HUDEP-2 (cell line): ENCODE measurements around the gene SAMD5.

Experiments used
- DNase-seq, 76 experiments: peaks; one replicate each; lab custom pipeline; 2025; ENCODE audit not compliant: unreplicated experiment in 76 of 76; lab: John Stamatoyannopoulos, UW

Gene SAMD5

GRCh38 chr6:147564556-147564955, 56.1 kb downstream of the SAMD5 start:
- DNase-seq = no peak

GRCh38 chr6:147566244-147566898, 57.9 kb downstream of the SAMD5 start:
- DNase-seq = no peak

DNA sequence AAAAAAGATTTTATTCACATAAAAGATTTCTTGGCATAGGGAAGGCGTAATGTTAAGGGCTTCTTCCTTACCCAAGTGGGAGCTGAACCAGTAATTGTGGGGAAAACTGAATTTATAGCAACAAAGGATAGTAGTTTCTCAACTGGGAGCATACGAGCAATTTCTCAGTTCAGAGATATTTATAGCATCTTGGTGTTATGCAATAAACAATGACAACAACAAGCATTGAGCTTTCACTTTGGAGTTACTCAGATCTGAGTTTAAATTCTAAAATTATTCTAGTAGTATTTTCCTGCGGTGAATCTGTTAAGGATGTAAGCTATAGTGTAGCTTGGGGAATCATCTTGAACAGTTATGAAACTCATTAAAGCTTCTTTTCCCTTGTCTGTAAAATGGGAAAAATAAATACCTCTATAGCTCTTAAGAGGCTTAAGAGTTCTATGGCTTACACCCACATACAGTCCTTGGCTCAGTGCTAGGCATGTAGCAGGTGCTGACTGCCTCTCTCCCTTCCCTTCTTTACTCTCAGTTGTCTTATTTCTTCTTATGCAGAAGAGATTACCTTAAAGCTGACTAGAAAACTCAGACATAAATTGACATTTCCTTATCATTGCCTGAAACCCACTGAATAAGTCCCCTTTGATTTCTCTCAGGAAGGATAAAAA, 58.8 kb downstream of the SAMD5 start:
- DNase-seq = no peak

DNA sequence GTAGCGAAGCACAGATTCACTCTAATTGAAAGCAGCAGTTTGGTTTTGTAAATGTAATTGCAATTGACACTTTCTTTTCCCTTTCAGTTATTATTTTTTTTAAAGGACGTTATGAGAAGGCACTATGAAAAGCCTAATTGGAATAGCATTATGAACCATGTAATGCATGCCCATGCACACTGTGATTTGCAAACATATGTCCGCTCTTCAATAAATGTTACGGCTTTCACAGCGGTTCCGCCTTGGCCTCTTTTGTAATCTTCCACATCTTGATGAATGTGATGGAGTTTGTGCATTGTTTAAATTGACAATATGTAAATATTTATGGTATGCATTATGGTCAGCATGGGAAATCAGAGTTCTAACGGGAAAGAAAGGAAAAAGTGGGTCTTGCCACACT, 61.3 kb downstream of the SAMD5 start:
- no peak for DNase-seq

- DNase-seq = no peak
Measured at GRCh38 chr6:147570681-147571080, 62.2 kb downstream of the SAMD5 start.

DNA sequence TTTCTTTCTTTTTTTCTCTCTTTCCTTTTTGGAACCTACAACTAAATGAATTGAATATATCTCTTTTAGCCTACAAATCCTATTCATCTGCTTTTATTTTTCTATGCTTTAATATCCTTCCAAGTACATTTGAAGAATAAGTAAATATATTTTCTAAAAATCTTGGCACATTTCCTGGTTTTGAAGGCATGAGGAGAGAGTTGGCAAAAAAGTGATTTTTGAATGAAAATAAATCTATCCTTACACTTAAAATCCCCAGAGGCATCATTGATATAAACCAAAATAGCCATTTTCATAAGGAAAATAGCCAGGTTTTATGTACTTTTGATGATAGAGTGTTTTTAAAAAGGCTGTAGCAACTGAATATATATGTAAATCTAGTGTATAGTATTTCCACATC, 69.0 kb downstream of the SAMD5 start:
- DNase-seq = no peak

DNA sequence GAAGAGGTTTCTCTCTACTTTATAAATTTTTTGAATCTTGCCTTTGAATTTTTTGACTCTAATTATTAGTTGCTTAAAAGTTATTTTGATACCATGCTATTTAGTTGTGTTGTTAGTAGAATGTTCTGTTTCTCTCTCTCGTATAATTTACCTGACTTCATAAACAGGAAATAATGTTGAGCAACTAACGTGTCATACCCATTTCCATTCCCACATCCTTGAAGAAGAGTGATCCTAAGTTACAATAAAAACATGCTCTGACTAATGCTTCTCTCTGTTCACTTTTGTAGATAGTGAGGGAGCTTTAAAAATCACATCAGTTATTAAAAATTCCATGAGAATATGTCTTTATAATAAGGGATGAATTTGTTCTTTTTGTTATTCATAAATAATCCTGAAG, 69.7 kb downstream of the SAMD5 start:
- no peak for DNase-seq

GRCh38 chr6:147578883-147579282, 70.4 kb downstream of the SAMD5 start:
- DNase-seq = no peak

DNA sequence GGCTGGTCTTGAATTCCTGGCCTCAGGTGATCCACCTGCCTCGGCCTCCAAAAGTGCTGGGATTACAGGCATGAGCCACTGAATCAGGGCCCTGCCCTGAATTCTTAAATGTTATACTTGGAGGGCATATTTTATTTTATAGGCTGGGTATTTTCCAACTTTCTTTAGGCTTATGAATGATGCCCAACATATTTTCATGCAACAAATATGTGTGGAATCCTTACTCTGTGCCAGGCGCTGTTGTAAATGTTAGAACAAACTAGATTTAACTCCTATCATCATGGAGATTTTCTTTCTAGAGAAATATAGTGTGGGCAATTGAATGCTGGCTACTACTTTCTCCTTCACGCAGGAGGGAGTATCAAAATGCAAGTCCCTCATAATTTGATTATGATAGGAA, 71.2 kb downstream of the SAMD5 start:
- DNase-seq = no peak

GRCh38 chr6:147582991-147583390, 74.5 kb downstream of the SAMD5 start:
- no peak for DNase-seq

DNA sequence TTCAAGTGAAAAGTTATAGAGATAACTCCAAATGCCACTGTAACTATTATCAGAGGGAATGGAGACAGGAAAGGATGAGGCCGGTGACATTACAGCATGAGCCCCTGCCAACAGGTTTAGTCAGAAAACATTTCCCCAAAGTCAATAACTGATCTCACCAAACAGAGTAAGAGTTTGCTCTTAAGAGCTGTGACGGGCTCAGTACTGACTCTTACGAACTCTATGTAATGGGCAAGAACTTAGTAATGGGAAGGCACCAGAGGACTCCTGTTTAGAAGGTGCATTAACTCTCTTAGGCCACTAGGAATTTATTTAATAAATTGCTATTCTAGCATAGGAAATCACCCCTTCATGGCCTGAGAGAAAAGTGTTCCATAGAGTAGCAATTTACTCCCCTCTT, 76.8 kb downstream of the SAMD5 start:
- no peak for DNase-seq

DNA sequence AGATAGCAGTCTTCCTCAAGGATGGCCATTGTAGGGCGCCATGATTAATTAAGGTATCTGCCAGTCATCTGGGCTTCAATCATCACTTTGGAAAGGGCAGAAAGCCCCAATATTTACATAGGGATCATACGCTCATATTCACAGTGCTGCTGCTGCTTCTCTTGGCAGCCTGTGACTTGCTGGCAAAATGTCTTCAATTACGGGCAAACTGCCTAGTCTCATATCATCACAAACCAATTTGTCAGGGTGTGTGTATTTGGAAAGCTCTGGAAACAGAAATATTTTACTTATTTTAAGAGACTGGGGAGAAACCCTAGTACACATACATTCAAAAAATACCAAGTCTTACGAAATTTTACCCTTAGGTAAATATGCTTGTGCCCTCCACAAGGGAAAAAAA, 77.6 kb downstream of the SAMD5 start:
- peak in 28 of 76 experiments; percentile 1 to 70 (median 25) for DNase-seq

- no peak for DNase-seq
Measured at GRCh38 chr6:147587907-147588306, 79.4 kb downstream of the SAMD5 start.

DNA sequence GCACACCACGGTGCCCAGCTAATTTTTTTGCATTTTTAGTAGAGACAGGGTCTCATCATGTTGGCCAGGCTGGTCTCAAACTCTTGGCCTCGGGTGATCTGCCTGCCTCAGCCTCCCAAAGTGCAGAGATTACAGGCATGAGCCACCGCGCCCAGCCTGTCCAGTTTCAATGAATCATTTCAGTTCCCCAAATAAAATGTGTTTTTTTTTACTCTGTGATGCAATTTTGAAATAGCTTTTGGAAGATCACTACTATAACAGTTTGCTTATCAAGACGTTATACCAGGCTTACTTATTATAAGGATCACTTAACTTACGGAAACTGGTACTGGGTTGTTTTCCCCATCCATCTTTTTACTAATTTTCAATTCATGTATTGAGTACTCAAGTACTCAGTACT, 80.0 kb downstream of the SAMD5 start:
- DNase-seq = no peak

DNA sequence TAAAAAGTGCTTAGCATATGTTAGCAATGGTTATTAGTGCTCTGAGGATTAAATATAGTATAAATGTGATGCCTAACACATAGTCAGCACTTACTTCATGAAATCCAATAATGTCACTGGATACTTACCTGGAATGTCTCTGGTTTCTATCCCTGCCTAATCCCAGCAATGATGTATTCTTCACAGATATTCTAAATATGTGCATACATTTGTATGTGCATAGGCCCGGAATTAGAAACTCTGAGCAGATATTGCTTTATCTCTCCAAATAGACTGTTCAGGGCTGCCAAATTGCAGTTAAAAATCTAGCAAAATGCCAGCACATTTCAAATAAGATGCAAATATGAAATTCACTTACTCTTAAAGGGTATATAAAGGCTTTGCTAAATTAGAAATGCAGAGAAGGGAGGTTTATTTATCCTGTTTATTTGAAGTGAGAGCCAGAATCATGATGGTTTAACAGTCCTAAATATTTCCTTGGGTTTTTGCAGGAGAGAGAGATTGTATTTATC, 81.3 kb downstream of the SAMD5 start:
- no peak for DNase-seq

GRCh38 chr6:147595961-147596360, 87.5 kb downstream of the SAMD5 start:
- DNase-seq = no peak

DNA sequence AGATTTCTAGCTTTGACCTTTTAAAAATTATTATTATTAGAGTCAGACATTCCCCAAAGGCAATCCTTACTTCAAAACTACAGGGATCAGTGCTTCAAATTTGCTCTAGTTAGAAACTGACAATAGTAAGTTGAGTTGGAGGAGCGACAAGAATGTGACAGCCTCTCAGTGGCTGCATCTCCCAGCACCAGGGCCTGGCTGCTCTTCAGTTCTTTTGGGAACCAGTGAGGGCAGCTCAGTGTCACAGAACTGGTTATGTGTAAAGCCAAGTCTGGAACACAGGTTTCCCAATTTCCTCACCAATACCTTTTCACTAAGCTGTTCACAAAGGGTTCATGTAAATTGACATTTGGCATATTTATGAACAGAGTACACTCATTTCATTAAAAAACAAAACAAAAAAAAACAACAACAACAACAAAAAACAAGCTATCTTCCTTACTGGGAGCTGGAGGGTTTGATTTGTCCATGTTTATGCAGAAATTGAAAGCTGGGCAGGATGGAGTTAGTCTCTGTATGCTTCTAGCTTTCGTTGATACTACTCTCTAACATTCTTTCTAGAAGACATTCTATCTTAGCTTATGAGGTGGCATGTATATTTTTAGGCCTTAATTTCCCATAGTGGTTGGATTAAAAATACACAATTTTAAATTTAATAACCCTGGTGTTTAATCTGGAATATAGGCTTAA, 95.0 kb downstream of the SAMD5 start:
- no peak for DNase-seq

DNA sequence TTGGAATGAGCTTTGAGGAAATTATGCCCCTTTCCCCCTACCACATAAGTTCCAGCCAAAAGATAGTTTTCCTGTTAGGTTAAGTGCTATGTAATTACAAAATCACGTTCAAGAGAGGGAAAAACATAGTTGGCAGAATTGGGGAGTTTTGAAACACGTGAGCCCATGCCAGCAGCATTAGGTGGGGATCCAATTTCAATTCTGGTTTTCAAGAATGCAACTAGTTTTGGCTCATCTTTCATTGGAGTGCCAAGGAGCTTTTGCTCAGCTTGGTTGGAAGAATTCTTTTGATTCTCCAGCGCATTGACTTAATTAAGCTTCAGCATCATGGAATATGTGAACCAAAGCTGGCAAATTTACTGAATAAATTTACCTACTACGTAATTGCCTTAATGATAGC, 95.9 kb downstream of the SAMD5 start:
- no peak for DNase-seq

GRCh38 chr6:147611992-147612391, 103.5 kb downstream of the SAMD5 start:
- DNase-seq = no peak

GRCh38 chr6:147614501-147614900, 106.0 kb downstream of the SAMD5 start:
- DNase-seq = no peak

DNA sequence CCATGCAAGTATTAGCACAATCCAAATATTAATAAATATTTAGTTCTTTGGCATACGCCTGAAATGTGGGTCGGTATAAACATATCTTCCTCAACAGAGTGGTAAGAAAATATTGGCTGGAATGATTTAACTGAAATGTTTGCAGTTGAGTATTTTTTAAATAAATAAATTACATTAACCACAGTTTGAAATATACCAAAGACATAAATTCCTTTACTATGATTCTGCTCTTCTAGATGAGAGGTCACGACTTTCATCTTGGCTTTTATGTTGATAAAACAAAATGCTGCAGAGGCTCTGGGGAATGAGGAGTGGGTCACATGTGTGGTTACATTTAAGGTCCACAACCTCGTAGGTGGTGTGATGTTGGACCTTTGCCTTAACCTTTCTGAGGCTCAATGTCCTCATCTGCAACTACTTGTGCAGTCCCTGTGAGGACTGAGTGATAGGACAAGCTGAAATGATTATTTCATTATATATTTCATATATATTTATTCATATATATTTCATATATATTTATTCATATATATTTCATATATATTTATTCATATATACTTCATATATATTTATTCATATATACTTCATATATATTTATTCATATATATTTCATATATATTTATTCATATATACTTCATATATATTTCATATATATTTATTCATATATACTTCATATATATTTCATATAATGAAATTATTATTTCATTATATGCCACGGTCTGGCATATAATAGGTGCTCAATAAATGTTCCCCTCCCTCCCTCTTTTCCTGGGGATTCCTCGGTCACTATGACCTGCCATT, 107.4 kb downstream of the SAMD5 start:
- DNase-seq = no peak
